Thoracic aorta (tissue), 2 donors: ENCODE data around the gene GM2A. TPM values are rescaled to one million over a fixed set of nuclear protein-coding genes. Genes with fewer than 3 reads are reported as not detected.

ENCODE experiments used
- ATAC-seq: fragments of 150-250 bp; one replicate; pipeline ENCODE4 v1.8.0; 2017; ENCODE audit warnings: low read depth; ENCODE audit not compliant: insufficient number of reproducible peaks, low FRiP score
- DNase-seq: peaks from one replicate; pipeline ENCODE4 v3.0.0-alpha.2; 2020; ENCODE audit warnings: low spot score
- H3K27ac ChIP-seq, 2 donors: fragments of 200-600 bp; sonication (generic); 1 replicate in 1 of 2; 2 replicates in 1 of 2; pipeline ENCODE4 v1.5.1; 2016; ENCODE audit warnings: mild to moderate bottlenecking in 2 of 2, moderate library complexity in 2 of 2
- H3K27me3 ChIP-seq: fragments of 200-600 bp; sonication (generic); replicated peaks from 2 replicates; pipeline ENCODE4 v1.6.0; 2016; ENCODE audit warnings: mild to moderate bottlenecking; ENCODE audit not compliant: insufficient read depth
- H3K36me3 ChIP-seq: fragments of 200-600 bp; sonication (generic); one replicate; pipeline ENCODE4 v1.5.1; 2016
- H3K4me1 ChIP-seq, 2 donors: fragments of 200-600 bp; sonication (generic); 1 replicate in 1 of 2; 2 replicates in 1 of 2; pipeline versions ENCODE4 v1.5.1 to v1.6.0; 2016; ENCODE audit warnings: low read depth in 2 of 2, mild to moderate bottlenecking in 1 of 2; ENCODE audit not compliant: control insufficient read depth in 1 of 2
- H3K4me3 ChIP-seq: fragments of 200-600 bp; sonication (generic); 2 replicates; pipeline ENCODE4 v1.5.1; 2016; ENCODE audit warnings: mild to moderate bottlenecking
- H3K9me3 ChIP-seq: fragments of 200-600 bp; sonication (generic); 2 replicates; pipeline ENCODE4 v1.5.1; 2016
- total RNA-seq, 2 donors: library from RNA; depleted of rRNA; stranded (reverse); fragments of >200 nt; gene quantifications; one replicate each; pipeline versions ENCODE4 v1.1.0 to v1.2.3, GENCODE V29; 2016
- TF ChIP-seq, protein P1 (sequence below): fragments of 200-600 bp; sonication (generic); IDR thresholded peaks from one replicate; pipeline ENCODE4 v1.5.1; 2019; ENCODE audit warnings: antibody characterized with exemption

Gene GM2A
- total RNA-seq, 2 donors from 2014 or later, result 26.1 to 32.1 TPM

DNA sequence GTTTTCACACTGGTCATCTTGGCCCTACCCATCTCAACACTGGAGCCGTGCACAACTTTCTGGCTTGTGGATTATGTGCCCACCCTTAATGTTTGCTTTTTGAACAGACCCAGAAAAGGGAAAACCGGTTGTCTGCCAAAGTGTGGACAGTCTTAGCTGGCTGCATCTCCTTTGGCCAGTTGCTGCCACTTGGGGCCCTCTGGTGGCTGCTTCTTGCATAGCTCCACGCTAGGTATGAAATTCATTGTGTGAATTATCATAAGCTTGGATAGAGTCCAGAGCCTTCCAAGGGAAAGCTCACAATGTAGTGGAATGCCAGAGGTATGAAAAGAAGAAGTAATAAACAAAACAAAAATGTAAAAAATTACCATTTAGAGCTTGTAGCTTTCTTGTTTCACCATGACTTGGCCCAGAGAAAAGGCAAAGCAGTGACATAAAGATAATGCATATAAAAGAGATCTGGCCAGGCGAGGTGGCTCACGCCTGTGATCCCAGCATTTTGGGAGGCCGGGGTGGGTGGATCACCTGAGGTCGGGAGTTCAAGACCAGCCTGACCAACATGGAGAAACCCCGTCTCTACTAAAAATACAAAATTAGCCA, 63.1 kb downstream of the GM2A start:
- H3K4me1 ChIP-seq, result no peaks in the 10 kb centered on the region
- no peaks in the 10 kb centered on the region for H3K27me3 ChIP-seq
- ATAC-seq (peak; percentile 55), DNase-seq (peak; percentile 18)
- no peak overlapping the region for H3K27ac ChIP-seq
- no peaks in the 10 kb centered on the region for H3K9me3 ChIP-seq
- H3K4me3 ChIP-seq, result no peak overlapping the region
- no peaks in the 10 kb centered on the region for H3K36me3 ChIP-seq
- TF ChIP-seq, protein P1, sequence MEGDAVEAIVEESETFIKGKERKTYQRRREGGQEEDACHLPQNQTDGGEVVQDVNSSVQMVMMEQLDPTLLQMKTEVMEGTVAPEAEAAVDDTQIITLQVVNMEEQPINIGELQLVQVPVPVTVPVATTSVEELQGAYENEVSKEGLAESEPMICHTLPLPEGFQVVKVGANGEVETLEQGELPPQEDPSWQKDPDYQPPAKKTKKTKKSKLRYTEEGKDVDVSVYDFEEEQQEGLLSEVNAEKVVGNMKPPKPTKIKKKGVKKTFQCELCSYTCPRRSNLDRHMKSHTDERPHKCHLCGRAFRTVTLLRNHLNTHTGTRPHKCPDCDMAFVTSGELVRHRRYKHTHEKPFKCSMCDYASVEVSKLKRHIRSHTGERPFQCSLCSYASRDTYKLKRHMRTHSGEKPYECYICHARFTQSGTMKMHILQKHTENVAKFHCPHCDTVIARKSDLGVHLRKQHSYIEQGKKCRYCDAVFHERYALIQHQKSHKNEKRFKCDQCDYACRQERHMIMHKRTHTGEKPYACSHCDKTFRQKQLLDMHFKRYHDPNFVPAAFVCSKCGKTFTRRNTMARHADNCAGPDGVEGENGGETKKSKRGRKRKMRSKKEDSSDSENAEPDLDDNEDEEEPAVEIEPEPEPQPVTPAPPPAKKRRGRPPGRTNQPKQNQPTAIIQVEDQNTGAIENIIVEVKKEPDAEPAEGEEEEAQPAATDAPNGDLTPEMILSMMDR, result peak; percentile 68

DNA sequence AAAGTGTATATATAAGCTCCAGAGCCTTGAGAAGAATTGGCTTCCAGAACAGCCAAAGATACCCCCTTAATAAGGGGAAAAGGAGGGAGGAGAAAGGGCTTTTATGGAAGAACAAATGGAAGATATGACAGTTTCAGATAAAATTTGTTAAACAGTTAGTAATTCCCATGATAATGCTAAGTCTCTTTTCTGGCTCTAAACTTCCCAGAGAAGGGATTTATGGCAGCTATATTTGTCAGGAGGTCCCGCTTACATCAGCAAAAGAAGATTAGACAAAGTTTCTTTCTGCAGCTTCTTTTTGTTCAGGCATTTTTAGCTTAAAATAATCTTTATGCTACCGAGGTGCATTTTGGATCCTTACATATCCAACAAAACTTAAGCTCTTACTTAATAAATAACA, 64.9 kb downstream of the GM2A start:
- TF ChIP-seq, protein P1, result no peak
- no peak overlapping the region for H3K4me3 ChIP-seq
- no peak overlapping the region for H3K27ac ChIP-seq
- H3K9me3 ChIP-seq, result no peaks in the 10 kb centered on the region
- ATAC-seq (no peak), DNase-seq (no peak)
- no peaks in the 10 kb centered on the region for H3K27me3 ChIP-seq
- no peaks in the 10 kb centered on the region for H3K36me3 ChIP-seq
- H3K4me1 ChIP-seq, result no peaks in the 10 kb centered on the region

DNA sequence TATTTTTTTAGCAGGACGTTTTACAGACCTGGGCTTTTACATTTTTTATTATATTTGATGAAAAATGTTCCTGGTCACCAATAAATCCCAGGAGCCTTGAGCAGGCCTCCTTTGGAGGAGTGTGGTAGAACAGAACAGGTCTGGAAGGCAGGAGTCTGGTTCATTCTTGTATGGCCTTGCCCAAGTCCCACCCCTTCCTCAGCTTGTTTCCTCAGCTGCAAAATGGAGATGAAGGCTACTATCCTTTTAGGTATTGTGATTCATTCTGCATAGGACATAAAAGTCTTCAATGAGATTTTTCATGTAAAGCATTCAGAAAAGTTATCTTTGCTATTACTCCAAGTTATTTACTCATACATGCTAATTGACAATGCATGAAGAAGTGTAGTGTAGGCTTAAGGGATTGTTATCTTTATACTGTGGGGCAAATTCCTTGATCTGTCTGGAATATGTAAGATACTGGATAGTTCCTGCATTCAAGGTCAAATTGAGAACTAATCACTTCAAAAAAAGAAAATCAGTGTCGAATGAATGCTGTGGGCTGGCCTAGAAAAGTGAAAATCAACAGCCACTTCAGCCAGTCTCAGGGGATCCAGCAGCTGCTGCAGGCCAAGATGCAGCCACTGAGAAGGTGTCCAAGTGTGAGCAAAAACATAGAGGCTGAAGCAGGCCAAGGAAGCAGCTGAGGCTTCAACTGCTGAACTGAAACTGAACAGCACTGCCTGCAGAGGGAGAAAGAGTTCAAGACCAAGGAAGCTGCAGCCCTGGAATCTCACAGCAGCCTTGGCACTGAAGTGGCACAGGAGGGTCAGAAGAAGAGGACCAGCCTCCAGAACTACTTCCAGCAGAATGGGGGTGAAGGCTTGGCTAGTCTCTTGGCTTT, 66.1 kb downstream of the GM2A start:
- Histone ChIP-seq H3K9me3 (no peaks in the 10 kb centered on the region), H3K27me3 (no peaks in the 10 kb centered on the region), H3K27ac (no peak overlapping the region), H3K36me3 (no peaks in the 10 kb centered on the region), H3K4me3 (no peak overlapping the region), H3K4me1 (no peaks in the 10 kb centered on the region)
- no peak for ATAC-seq
- TF ChIP-seq, protein P1, result no peak
- DNase-seq, result no peak

Other genes with a start within 250 kb of the GM2A start
- gene GPX3, start 232.6 kb upstream of the GM2A start, total RNA-seq, result 1,000 to 10,000 TPM; 1,240 to 1,874 TPM
- 100 to 1,000 TPM in 1 of 2 donors, 10 to 100 TPM in 1; 77.4 to 103 TPM for gene TNIP1, start 172.2 kb upstream of the GM2A start, total RNA-seq
- 100 to 1,000 TPM; 207 to 349 TPM for gene ANXA6, start 95.4 kb upstream of the GM2A start, total RNA-seq
- 10 to 100 TPM; 39.1 to 75.3 TPM for gene CCDC69, start 29.1 kb upstream of the GM2A start, total RNA-seq
- gene SLC36A3, start 50.6 kb downstream of the GM2A start, total RNA-seq, result not detected
- gene SLC36A2, start 94.4 kb downstream of the GM2A start, total RNA-seq, result not detected
- 10 to 100 TPM; 16.0 to 26.5 TPM for gene SLC36A1, start 194.4 kb downstream of the GM2A start, total RNA-seq